IMR-90 (cell line): ENCODE data around the gene FOXQ1. TPM values are rescaled to one million over a fixed set of nuclear protein-coding genes. Genes with fewer than 3 reads are reported as not detected.

Source experiments
- ATAC-seq: fragments of 200-7000 bp; cut with Tn5 transposase; 2 replicates; pipeline ENCODE4 v1.9.1; 2020; ENCODE audit warnings: low read depth, mild to moderate bottlenecking, moderate library complexity
- BruUV-seq: library from RNA; stranded (reverse); fragments of 400-500 nt; replicated peaks from 2 replicates; lab custom pipeline; 2021; lab: Mats Ljungman, UMichigan
- CTCF ChIA-PET: fragments of 300-600 bp; formaldehyde crosslinking; extraction: SDS; loops from one replicate; lab custom pipeline; 2021; ENCODE audit warnings: antibody characterized with exemption; lab: Yijun Ruan, JAX
- POLR2A ChIA-PET: fragments of 300-600 bp; sonication (Branson Sonifier 250); formaldehyde crosslinking; loops from one replicate; lab custom pipeline; 2022; ENCODE audit warnings: antibody characterized with exemption; ENCODE audit not compliant: unreplicated experiment; lab: Charles Lee
- DNase-seq: peaks from one replicate; pipeline ENCODE4 v3.0.0; 2013
- H2AFZ ChIP-seq: replicated peaks from 2 replicates; pipeline ENCODE3; 2013; ENCODE audit warnings: low read length, mild to moderate bottlenecking; ENCODE audit not compliant: poor library complexity
- H2AK5ac ChIP-seq: 2 replicates; pipeline ENCODE4 v1.6.1; 2013; ENCODE audit warnings: low read depth, low read length, inconsistent platforms
- H2AK9ac ChIP-seq: replicated peaks from 2 replicates; pipeline ENCODE3; 2013; ENCODE audit warnings: mild to moderate bottlenecking, low read depth, low read length, moderate library complexity; ENCODE audit not compliant: poor library complexity
- H2BK120ac ChIP-seq: 2 replicates; pipeline ENCODE4 v1.6.1; 2013; ENCODE audit warnings: low read depth, low read length, inconsistent platforms
- H2BK15ac ChIP-seq: 3 replicates; pipeline ENCODE4 v1.6.1; 2013; ENCODE audit warnings: low read depth, low read length, inconsistent platforms
- H2BK20ac ChIP-seq: 2 replicates; pipeline ENCODE4 v1.6.1; 2013; ENCODE audit warnings: low read depth, mild to moderate bottlenecking, inconsistent platforms, low read length, moderate library complexity
- H2BK5ac ChIP-seq: 2 replicates; pipeline ENCODE4 v1.6.1; 2013; ENCODE audit warnings: mild to moderate bottlenecking, low read depth, low read length, inconsistent platforms; ENCODE audit not compliant: poor library complexity, severe bottlenecking
- H3K14ac ChIP-seq: replicated peaks from 2 replicates; pipeline ENCODE4 v1.6.1; 2013; ENCODE audit warnings: low read depth, low read length, inconsistent platforms
- H3K18ac ChIP-seq: 2 replicates; pipeline ENCODE4 v1.6.1; 2013; ENCODE audit warnings: low read depth, low read length, control low read depth
- H3K23ac ChIP-seq: 2 replicates; pipeline ENCODE4 v1.6.1; 2013; ENCODE audit warnings: low read depth, low read length, inconsistent platforms
- H3K27ac ChIP-seq: 2 replicates; pipeline ENCODE4 v1.5.1; 2013; ENCODE audit warnings: mild to moderate bottlenecking, control low read depth, low read length; ENCODE audit not compliant: insufficient read depth
- H3K27me3 ChIP-seq: 2 replicates; pipeline ENCODE4 v1.6.1; 2013; ENCODE audit warnings: low read length; ENCODE audit not compliant: control insufficient read depth, insufficient read depth
- H3K36me3 ChIP-seq: 2 replicates; pipeline ENCODE4 v1.6.1; 2013; ENCODE audit warnings: low read length, mixed read lengths; ENCODE audit not compliant: control insufficient read depth, insufficient read depth
- H3K4ac ChIP-seq: 2 replicates; pipeline ENCODE4 v1.6.1; 2013; ENCODE audit warnings: low read depth, low read length, inconsistent platforms
- H3K4me1 ChIP-seq: 2 replicates; pipeline ENCODE4 v1.6.1; 2013; ENCODE audit warnings: low read length, mixed read lengths; ENCODE audit not compliant: control insufficient read depth, insufficient read depth
- H3K4me2 ChIP-seq: 2 replicates; pipeline ENCODE4 v1.6.1; 2013; ENCODE audit warnings: low read depth, mild to moderate bottlenecking, control low read depth, low read length, moderate library complexity
- H3K4me3 ChIP-seq: 2 replicates; pipeline ENCODE4 v1.5.1; 2013; ENCODE audit warnings: low read depth, mild to moderate bottlenecking, control low read depth, low read length, moderate library complexity; ENCODE audit not compliant: insufficient read depth
- H3K56ac ChIP-seq: 2 replicates; pipeline ENCODE4 v1.6.1; 2013; ENCODE audit warnings: low read length, inconsistent platforms; ENCODE audit not compliant: insufficient read depth; ENCODE audit errors: extremely low read depth
- H3K79me1 ChIP-seq, 2 experiments: 2 replicates each; pipeline ENCODE4 v1.6.1; 2013; ENCODE audit warnings: low read length in 2 of 2, inconsistent platforms in 1 of 2, low read depth in 1 of 2
- H3K9ac ChIP-seq: 2 replicates; pipeline ENCODE4 v1.6.1; 2013; ENCODE audit warnings: low read depth, low read length, control low read depth
- H3K9me1 ChIP-seq: 2 replicates; pipeline ENCODE4 v1.6.1; 2013; ENCODE audit warnings: low read length, inconsistent platforms; ENCODE audit not compliant: insufficient read depth
- H3K9me3 ChIP-seq: 2 replicates; pipeline ENCODE4 v1.6.1; 2013; ENCODE audit warnings: low read length; ENCODE audit not compliant: control insufficient read depth, insufficient read depth
- H4K20me1 ChIP-seq: 2 replicates; pipeline ENCODE4 v1.6.1; 2013; ENCODE audit warnings: low read length, inconsistent platforms; ENCODE audit not compliant: insufficient read depth
- H4K5ac ChIP-seq: 2 replicates; pipeline ENCODE4 v1.6.1; 2013; ENCODE audit warnings: mild to moderate bottlenecking, low read depth, low read length, control low read depth
- H4K8ac ChIP-seq, 2 experiments: 2 replicates each; pipeline ENCODE4 v1.6.1; 2013; ENCODE audit warnings: low read depth in 2 of 2, low read length in 2 of 2, control low read depth in 1 of 2, inconsistent platforms in 1 of 2
- H4K91ac ChIP-seq: 2 replicates; pipeline ENCODE4 v1.6.1; 2013; ENCODE audit warnings: low read depth, low read length, inconsistent platforms; ENCODE audit not compliant: insufficient read depth
- CEBPB ChIP-seq: IDR thresholded peaks from 2 replicates; pipeline ENCODE4 v1.6.1; 2012; ENCODE audit warnings: low read depth, low read length, improper control_type of control experiment
- CTCF ChIP-seq: conservative IDR thresholded peaks from 2 replicates; pipeline ENCODE4 v1.5.1; 2012; ENCODE audit warnings: mild to moderate bottlenecking, low read depth, low read length, improper control_type of control experiment
- ELK1 ChIP-seq: fragments of 150-350 bp; IDR thresholded peaks from 2 replicates; pipeline ENCODE4 v1.6.1; 2016; ENCODE audit warnings: low read depth, mild to moderate bottlenecking, low read length, moderate library complexity, borderline replicate concordance
- MAFK ChIP-seq: IDR thresholded peaks from 2 replicates; pipeline ENCODE4 v1.6.1; 2012; ENCODE audit warnings: low read depth, low read length, improper control_type of control experiment
- NFE2L2 ChIP-seq: fragments of 150-350 bp; IDR thresholded peaks from 2 replicates; pipeline ENCODE4 v1.6.1; 2016; ENCODE audit warnings: low read depth, mild to moderate bottlenecking, low read length
- RAD21 ChIP-seq: IDR thresholded peaks from 2 replicates; pipeline ENCODE4 v1.6.1; 2012; ENCODE audit warnings: low read length, improper control_type of control experiment
- WGBS, 2 experiments: methylation state at CpG; one replicate each; pipeline versions ENCODE4 v1.1.5 to v1.1.7; 2013; ENCODE audit warnings: missing lambda C conversion rate in 2 of 2; ENCODE audit not compliant: insufficient read length in 1 of 2; ENCODE audit errors: extremely low coverage in 2 of 2; 5-methylcytosine and 5-hydroxymethylcytosine counted together
- dilution Hi-C: fragments of 300-500 bp; cut with HindIII; formaldehyde crosslinking; loops from one replicate; pipeline ENCODE4 v1.14.3; 2018; ENCODE audit warnings: low sequenced_read_pairs; ENCODE audit not compliant: unreplicated experiment
- in situ Hi-C: fragments of 300-500 bp; cut with MboI; formaldehyde crosslinking; loops from 3 replicates; pipeline ENCODE4 v1.14.3; 2019; ENCODE audit warnings: low sequenced_read_pairs, inconsistent platforms, mixed read lengths
- intact Hi-C: fragments of 100-400 bp; cut with micrococcal nuclease; formaldehyde crosslinking; loops from 2 replicates; pipeline ENCODE4 v1.10.0; 2022
- polyA plus RNA-seq, 3 experiments: library from polyadenylated mRNA; depleted of rRNA; stranded (reverse); fragments of >200 nt; gene quantifications; 2 replicates each; pipeline ENCODE4 v1.2.3, GENCODE V29; 2012; ENCODE audit warnings: low replicate concordance in 1 of 3
- total RNA-seq: library from RNA; depleted of rRNA; stranded (reverse); fragments of >200 nt; gene quantifications from 2 replicates; pipeline ENCODE4 v1.2.3, GENCODE V29; 2012

FOXQ1 gene
- total and polyA plus RNA-seq, 2 of the 4 experiments (the other 2 are of a cell fraction) = not detected

- no peak for TF ChIP-seq ELK1
Observed at GRCh38 chr6:1311400-1312202, at the start of gene FOXQ1 (continued).

GRCh38 chr6:1262704-1263038 lies 49.2 kb upstream of the FOXQ1 start:
- H2BK15ac ChIP-seq = no peak overlapping the region
- dilution Hi-C loops (no loop called here), intact Hi-C loops (no loop called here), in situ Hi-C loops (no loop called here)
- H2AK9ac ChIP-seq = no peak overlapping the region
- ChIA-PET CTCF (no interaction called here), POLR2A (no interaction called here)
- no peak for ATAC-seq
- no peak overlapping the region for H3K18ac ChIP-seq
- peaks cover 3% of the 10 kb centered on the region for H3K27me3 ChIP-seq
- no peak for TF ChIP-seq NFE2L2
- TF ChIP-seq CEBPB = no peak
- TF ChIP-seq CTCF = no peak
- TF ChIP-seq RAD21 = no peak
- no peak for TF ChIP-seq MAFK
- no peak overlapping the region for H2BK5ac ChIP-seq
- no peaks in the 10 kb centered on the region for H4K20me1 ChIP-seq
- no peaks in the 10 kb centered on the region for H3K9me1 ChIP-seq
- 96% methylated on average over 4 of the region's 6 CpGs; no CpG with 5 or more reads in 1 of the 2 experiments for WGBS, 2 experiments
- H3K79me1 ChIP-seq = no peaks in the 10 kb centered on the region
- H4K91ac ChIP-seq = no peak overlapping the region
- no peak overlapping the region for H2BK20ac ChIP-seq
- H2AK5ac ChIP-seq = no peak overlapping the region
- no peak overlapping the region for H3K27ac ChIP-seq
- no peak overlapping the region for H4K8ac ChIP-seq
- H2AFZ ChIP-seq = no peak overlapping the region
- no peaks in the 10 kb centered on the region for H3K36me3 ChIP-seq
- H3K9me3 ChIP-seq = no peaks in the 10 kb centered on the region
- BruUV-seq = no TSS peak
- H3K23ac ChIP-seq = no peak overlapping the region
- no peak overlapping the region for H3K4me3 ChIP-seq
- H4K5ac ChIP-seq = no peak overlapping the region
- no peak for DNase-seq
- H3K56ac ChIP-seq = no peak overlapping the region
- no peaks in the 10 kb centered on the region for H3K4me1 ChIP-seq
- H3K4me2 ChIP-seq = no peak overlapping the region
- no peak overlapping the region for H3K9ac ChIP-seq
- no peak overlapping the region for H3K14ac ChIP-seq
- H3K4ac ChIP-seq = no peak overlapping the region
- H2BK120ac ChIP-seq = no peak overlapping the region
